Measurements from ENCODE around the gene MACROD2.

GRCh38 chr20:14303651-14304050 is 308.3 kb downstream of the MACROD2 start:
- no peak for TF ChIP-seq CTCF (IDR thresholded peaks at IDR 0.05)
- TF ChIP-seq POLR2A (IDR thresholded peaks at IDR 0.05): no peak

Data from body of pancreas (tissue), 4 donors.